Glomerular visceral epithelial cell (primary cell): ENCODE data around the gene SKA1.
A peak's percentile ranks its signal among the peaks of the same experiment; 100 is the strongest.

Source experiments
- DNase-seq: peaks from one replicate; pipeline ENCODE4 v3.0.0-alpha.2; 2016; ENCODE audit errors: extremely low spot score

Gene SKA1

DNA sequence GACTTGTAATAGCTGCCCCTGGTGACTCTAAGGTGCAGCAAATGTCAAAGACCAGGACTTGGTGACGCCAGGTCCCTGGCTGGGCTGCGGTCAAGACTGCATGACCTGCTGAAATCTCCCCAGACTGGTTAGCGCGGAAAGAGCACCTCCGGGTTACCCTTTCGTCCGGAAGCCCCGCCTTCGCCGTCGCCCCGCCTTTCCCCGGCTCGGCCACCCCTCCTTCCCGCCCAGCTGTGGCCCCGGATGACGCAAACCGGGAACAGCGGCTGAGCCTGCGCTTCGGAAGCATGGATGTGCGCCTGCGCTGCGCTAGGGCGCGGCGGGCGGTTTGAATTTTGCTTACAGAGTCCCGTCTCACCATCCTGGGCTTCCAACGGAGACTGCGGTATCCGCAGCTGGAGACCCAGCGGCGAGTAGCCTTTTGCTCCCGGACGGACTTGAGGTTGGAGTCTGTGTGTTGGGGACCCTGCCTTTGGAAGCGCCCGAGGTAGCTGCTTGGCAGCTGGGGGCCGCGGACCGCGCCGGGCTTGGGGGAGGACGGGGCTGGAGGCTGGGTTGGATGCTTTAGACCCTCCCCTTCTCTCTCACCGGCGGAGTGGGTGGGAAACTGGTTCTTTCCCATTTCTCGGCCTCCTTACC, at the start of gene SKA1:
SKA1 (plus strand) TSS at position 294 of the 639 bp plus-strand sequence. CDS start 785 bp downstream, outside the sequence.
- DNase-seq, result peak; percentile 95

DNA sequence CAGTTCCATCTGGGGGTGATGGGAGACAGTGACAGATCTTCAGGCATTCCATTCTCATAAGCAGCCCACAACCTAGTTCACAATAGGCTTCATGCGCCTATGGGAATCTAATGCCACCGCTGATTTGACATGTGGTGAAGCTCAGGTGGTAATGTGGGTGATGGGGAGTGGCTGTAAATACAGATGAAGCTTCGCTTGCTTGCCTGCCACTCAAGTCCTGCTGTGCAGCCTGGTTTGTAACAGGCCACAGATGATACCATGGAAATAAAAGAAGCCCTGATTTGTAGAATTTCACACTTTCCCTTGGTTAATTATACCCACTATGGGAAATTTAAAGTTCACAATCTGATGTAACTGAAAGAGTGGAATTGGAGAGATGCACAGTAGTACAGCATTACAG, 46.9 kb upstream of the SKA1 start:
- DNase-seq, result no peak

- DNase-seq, result no peak
These were observed 44.7 kb upstream of the SKA1 start for GRCh38 chr18:50330176-50330575.

DNA sequence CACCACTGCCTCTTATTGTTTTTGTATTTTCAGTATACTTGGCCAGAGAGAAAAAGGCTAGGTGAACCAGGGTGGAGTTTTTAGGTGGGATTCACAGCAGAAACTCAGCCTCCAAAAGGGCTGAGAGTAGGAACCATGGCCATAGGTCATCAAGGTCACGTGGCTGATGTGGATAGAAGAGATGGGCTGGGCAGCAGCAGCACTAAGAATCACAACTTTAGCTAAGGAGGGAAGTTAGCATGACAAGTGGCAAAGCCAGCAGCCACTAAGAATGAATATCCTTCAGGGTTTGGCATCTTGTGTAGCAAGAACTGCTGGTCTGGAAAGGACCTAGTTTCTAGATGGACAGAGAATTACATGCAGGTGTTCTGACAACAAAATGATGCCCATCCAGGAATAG, 43.2 kb upstream of the SKA1 start:
- no peak for DNase-seq

GRCh38 chr18:50334546-50335152, 40.2 kb upstream of the SKA1 start:
- DNase-seq, result no peak

- DNase-seq, result no peak
These were observed 36.7 kb upstream of the SKA1 start for GRCh38 chr18:50338122-50338521.

- no peak for DNase-seq
These were observed 36.1 kb upstream of the SKA1 start for GRCh38 chr18:50338715-50339114.

DNA sequence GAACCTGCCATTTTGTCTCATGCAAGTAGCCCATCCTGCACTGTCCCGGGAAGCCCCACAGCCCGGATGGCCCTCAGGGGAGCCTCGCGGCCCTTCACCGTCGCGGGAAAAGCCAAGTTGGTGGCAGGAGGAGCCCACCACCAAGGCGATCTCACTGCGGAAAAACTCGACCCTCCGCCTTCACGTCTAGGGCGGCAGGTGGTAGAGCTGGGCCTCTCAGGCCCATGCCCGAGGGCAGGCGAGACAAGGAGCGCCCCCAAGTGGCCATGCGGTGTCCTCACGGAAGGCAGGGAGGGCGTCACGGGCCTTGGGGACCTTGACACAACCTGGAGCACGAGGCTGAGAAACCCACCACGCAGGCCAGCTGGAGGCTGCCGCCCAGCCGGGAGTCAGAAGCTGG, 34.8 kb upstream of the SKA1 start:
- no peak for DNase-seq

DNA sequence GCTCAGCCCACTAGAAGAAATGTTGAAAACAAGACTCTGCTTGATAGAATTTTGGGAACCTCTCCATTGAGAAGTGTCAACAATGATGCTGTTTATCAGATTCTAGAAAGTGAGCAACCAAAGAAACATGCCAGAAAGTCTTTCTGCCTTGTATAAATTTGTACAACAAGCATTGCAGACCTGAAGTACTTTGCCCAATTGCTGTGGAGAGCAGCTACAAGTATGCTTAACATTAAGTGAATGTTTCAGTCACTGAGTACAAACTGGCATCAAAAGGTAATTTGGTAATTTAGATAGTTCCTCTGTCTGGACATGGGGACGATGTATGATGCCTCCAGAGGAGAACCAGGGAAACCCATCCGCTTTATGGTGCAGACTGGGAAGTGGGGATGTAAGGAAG, 33.4 kb upstream of the SKA1 start:
- no peak for DNase-seq

- no peak for DNase-seq
These were observed 24.1 kb upstream of the SKA1 start for GRCh38 chr18:50350699-50351098.

DNA sequence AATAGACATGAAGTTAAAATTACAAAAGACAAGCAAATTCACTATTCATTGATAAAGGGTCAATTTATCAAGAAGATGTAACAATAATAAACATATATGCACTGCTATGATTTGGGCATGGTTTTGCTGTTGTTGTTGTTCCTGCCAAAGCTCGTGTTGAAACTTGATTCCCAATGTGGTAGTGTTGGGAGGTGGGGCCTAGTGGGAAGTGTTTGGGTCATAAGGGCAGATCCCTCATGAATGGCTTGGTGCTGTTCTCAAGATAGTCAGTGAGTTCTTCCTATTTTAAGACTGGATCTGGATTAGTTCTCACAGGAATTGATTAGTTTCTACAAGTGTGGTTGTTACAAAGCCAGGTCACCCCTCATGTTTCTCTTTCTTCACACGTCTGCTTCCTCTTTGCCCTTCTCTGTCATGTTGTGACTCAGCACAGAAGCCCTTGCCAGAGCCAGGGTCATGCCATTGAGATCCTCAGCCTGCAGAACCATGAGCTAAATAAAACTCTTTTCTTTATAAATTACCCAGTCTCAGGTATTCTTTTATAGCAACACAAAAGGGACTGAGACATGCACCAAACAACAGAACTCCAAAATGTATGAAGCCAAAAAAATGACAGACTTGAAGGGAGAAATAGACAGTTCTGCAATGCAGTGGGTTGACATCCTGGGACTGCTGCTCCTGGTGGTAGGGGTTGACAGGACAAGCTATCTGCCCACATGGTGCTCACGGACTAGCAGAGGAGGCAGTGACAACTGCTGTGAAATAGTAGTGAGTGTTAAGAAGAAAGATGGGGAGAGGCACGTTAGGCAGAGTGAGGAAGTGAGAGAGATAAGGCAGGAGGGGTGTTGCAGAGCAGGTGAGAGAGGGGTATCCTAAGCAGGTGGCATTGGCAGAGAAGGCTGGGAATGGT, 18.6 kb upstream of the SKA1 start:
- DNase-seq, result no peak

- DNase-seq, result no peak
These were observed 16.0 kb upstream of the SKA1 start for GRCh38 chr18:50358844-50359243.

GRCh38 chr18:50359806-50360205, 15.0 kb upstream of the SKA1 start:
- DNase-seq, result no peak

GRCh38 chr18:50360611-50361010, 14.2 kb upstream of the SKA1 start:
- DNase-seq, result no peak

GRCh38 chr18:50369672-50370071, 5.2 kb upstream of the SKA1 start:
- DNase-seq, result no peak

GRCh38 chr18:50372743-50373142, 2.1 kb upstream of the SKA1 start:
- DNase-seq, result no peak

DNA sequence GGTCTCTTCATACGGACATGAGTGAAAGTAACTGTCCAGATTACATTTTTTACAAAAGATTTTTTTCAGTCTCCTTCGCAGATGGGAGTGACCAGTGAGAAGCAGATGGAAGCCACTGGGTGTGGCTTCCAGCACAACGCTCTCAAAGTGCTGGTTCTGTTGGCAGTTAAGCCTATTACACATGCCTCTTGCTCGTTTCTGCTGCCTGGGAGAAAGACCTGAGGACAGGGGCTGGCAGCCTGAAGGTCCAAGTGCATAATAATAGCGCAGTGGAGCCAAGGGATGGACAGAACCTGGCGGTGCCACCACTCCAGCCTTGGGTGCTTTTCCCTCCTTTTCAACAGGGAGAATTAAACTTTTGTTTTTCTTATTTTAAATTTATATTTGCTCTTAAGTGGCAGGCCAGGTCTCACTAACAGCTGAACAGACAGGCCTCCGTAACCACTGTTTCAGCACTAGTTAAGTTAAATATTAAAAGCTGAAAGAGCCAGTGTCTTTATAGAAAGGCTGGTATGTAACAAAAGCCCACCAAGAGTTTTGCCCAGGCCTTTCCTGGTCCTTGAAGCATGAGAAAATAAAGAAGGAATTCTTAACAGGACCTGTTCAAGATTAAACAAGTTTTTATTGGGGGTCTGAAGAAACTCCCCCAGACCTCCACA, 1.2 kb upstream of the SKA1 start:
- DNase-seq, result no peak

GRCh38 chr18:50374220-50374752, 560 bp upstream of the SKA1 start:
- DNase-seq, result no peak

GRCh38 chr18:50377061-50377798, 2.4 kb downstream of the SKA1 start:
- DNase-seq, result no peak

- DNase-seq, result no peak
These were observed 14.1 kb downstream of the SKA1 start for GRCh38 chr18:50388988-50389387.

DNA sequence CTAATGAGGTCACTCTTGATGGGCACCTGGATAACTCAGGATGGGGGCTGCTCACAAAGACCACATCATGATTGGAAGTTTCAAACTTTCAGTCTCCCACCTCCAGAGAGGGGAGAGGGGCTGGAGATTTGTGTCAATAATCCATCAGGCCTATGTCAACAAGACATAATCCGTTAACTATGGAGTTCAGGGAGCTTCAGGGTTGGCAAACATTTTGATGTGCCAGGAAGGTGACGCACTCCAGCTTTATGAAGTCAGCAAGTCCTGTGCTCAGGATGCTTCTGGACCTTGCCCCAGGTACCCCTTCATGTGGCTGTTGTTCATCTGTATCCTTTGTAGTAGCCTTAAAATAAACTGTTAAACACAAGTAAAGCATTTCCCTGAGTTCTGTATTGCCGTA, 19.0 kb downstream of the SKA1 start:
- no peak for DNase-seq
